Breast epithelium (tissue), 4 donors: ENCODE data around the gene EME2. TPM values are rescaled to one million over a fixed set of nuclear protein-coding genes. Genes with fewer than 3 reads are reported as not detected.

Source experiments
- DNase-seq, 2 donors: peaks; one replicate each; pipeline ENCODE4 v3.0.0-alpha.2; 2019; ENCODE audit warnings: low spot score in 2 of 2
- H3K27ac ChIP-seq, 2 donors: fragments of 200-600 bp; sonication (generic) in 1 of 2; one replicate each; pipeline ENCODE4 v1.5.1; 2016 to 2019; ENCODE audit warnings: mild to moderate bottlenecking in 1 of 2
- H3K27me3 ChIP-seq, 2 donors: fragments of 200-600 bp; sonication (generic) in 1 of 2; one replicate each; pipeline versions ENCODE4 v1.5.1 to v1.6.0; 2017 to 2019; ENCODE audit warnings: control low read depth in 1 of 2, mild to moderate bottlenecking in 1 of 2
- H3K36me3 ChIP-seq: fragments of 200-600 bp; one replicate; pipeline ENCODE4 v1.5.1; 2019
- H3K4me1 ChIP-seq, 2 donors: fragments of 200-600 bp; sonication (generic); one replicate each; pipeline ENCODE4 v1.5.1; 2016 to 2019; ENCODE audit warnings: control low read depth in 1 of 2
- H3K4me3 ChIP-seq, 3 donors: fragments of 200-600 bp; sonication (generic); 1 replicate in 2 of 3; 2 replicates in 1 of 3; pipeline ENCODE4 v1.5.1; 2016 to 2019; ENCODE audit warnings: mild to moderate bottlenecking in 3 of 3, moderate library complexity in 2 of 3
- H3K9me3 ChIP-seq, 2 donors: fragments of 200-600 bp; sonication (generic) in 1 of 2; one replicate each; pipeline ENCODE4 v1.5.1; 2016 to 2019; ENCODE audit warnings: control low read depth in 1 of 2
- POLR2A ChIP-seq: fragments of 450-650 bp; IDR thresholded peaks from one replicate; pipeline ENCODE4 v1.6.1; 2016; ENCODE audit warnings: antibody characterized with exemption, mild to moderate bottlenecking, moderate library complexity
- POLR2AphosphoS5 ChIP-seq, 3 donors: sonication (generic); formaldehyde crosslinking; IDR thresholded peaks; one replicate each; pipeline ENCODE4 v1.6.1; 2017; ENCODE audit warnings: antibody characterized with exemption in 3 of 3
- intact Hi-C: fragments of 100-400 bp; cut with DNase I; formaldehyde crosslinking; loops from one replicate; pipeline ENCODE4 v1.15.1; 2023; ENCODE audit warnings: low total_unique reads
- total RNA-seq, 3 donors: library from RNA; depleted of rRNA; stranded (reverse); fragments of >200 nt; gene quantifications; one replicate each; pipeline ENCODE4 v1.1.0, GENCODE V29; 2016
- TF ChIP-seq, protein P1 (sequence below), 3 donors: fragments of 450-650 bp; IDR thresholded peaks; one replicate each; pipeline ENCODE4 v1.5.1; 2016 to 2017; ENCODE audit warnings: antibody characterized with exemption in 3 of 3, mild to moderate bottlenecking in 3 of 3, moderate library complexity in 3 of 3

The EME2 gene
- total RNA-seq, 3 donors from 2014 or later, result 4.6 to 17.4 (median 14.0) TPM

DNA sequence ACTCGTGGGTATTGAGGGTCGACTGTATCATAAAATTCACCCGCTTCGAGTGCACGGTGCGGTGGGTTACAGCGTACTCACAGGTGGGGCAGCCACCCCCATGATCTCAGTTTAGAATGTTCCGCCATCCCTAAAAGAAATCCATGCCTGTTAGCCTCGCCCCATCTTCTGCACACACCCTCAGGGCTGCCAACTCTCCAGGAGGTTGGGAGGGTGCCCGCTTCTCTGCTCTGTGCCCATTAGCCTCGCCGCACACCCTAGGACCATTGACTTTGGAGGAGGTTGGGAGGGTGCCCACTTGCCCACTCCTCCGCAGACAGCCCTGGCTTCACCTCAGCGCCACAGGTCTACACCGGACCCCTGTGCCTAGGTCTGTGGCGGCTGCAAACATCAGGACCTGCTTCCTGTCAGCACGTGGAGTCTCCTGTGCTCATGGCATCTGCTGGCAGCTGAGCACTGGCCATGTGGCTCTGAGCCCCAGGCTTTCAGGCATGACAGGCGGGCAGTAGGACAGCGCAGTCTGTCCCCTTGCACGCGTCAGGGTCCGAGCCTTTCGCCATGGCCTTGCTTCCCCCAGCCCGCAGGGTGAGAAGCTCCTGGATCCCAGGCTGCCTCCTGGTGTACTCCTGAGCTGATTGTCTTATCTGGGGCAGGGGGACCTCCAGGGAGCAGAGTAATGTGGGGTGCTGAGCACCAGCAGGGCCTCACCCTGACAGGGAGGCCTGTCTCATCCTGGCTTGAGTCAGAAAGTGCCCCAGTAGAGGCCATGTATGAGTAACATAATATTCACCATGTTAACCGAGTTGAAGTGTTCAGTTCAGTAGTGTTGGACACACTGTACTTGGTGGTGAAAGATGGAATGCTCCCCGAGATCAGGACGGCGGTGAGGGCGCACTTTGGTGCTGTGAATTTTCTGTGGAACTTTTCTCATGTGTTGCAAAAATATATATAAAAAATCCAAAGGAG lies 23.2 kb upstream of the EME2 start:
- DNase-seq, result no peak
- Histone ChIP-seq H3K36me3 (no peaks in the 10 kb centered on the region), H3K4me3 (no peak overlapping the region), H3K9me3 (no peaks in the 10 kb centered on the region), H3K4me1 (no peaks in the 10 kb centered on the region), H3K27me3 (no peaks in the 10 kb centered on the region), H3K27ac (no peak overlapping the region)
- intact Hi-C loops, result no loop called here
- no peak for TF ChIP-seq POLR2AphosphoS5 (IDR thresholded peaks at IDR 0.05)

DNA sequence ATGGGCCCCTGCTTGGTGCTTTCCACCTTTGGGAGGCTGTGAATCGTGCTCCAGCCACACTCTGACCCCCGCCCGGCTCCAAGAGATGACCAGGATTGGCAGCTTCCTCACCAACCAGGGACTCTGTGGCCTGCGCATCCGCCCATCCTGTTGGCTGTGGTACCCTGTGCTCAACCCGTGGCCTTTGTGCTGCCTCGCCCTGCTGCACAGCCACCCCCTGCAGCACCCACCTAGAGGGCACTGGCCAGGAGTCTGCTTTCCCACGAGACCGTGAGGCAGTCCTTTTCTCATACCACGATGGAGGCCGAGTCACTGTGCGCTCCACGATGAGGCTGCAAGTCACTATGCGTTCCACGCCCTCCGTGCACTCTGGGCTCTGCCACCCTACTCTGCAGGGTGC lies 20.7 kb upstream of the EME2 start:
- no peak overlapping the region for H3K27ac ChIP-seq
- no peak for DNase-seq
- no peaks in the 10 kb centered on the region for H3K36me3 ChIP-seq
- no peaks in the 10 kb centered on the region for H3K4me1 ChIP-seq
- no peaks in the 10 kb centered on the region for H3K27me3 ChIP-seq
- no peak overlapping the region for H3K4me3 ChIP-seq
- intact Hi-C loops, result no loop called here
- TF ChIP-seq, protein P1, sequence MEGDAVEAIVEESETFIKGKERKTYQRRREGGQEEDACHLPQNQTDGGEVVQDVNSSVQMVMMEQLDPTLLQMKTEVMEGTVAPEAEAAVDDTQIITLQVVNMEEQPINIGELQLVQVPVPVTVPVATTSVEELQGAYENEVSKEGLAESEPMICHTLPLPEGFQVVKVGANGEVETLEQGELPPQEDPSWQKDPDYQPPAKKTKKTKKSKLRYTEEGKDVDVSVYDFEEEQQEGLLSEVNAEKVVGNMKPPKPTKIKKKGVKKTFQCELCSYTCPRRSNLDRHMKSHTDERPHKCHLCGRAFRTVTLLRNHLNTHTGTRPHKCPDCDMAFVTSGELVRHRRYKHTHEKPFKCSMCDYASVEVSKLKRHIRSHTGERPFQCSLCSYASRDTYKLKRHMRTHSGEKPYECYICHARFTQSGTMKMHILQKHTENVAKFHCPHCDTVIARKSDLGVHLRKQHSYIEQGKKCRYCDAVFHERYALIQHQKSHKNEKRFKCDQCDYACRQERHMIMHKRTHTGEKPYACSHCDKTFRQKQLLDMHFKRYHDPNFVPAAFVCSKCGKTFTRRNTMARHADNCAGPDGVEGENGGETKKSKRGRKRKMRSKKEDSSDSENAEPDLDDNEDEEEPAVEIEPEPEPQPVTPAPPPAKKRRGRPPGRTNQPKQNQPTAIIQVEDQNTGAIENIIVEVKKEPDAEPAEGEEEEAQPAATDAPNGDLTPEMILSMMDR (IDR thresholded peaks at IDR 0.05), result no peak
- TF ChIP-seq POLR2AphosphoS5 (IDR thresholded peaks at IDR 0.05), result no peak
- no peak for TF ChIP-seq POLR2A
- H3K9me3 ChIP-seq, result no peaks in the 10 kb centered on the region

DNA sequence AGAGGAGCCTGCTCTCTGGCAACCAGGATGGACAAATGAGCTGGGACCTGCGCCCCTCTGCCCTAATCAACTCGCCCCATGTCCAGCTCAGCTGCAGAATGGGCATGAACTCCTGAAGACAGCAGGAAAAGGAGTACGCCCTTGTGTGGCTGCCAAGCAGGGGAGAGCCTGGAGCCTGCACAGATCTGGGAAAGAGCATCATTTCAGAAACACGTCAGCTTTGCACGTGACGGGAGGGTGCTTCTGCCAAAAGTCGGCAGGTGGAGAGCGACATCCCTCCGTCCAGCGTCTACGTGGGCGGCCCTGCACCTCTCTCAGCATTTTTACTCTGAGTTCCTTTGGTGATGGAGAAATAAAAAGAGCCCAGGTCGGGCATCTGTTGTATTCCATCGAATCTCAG lies 19.8 kb upstream of the EME2 start:
- Histone ChIP-seq H3K36me3 (no peaks in the 10 kb centered on the region), H3K9me3 (no peaks in the 10 kb centered on the region), H3K27me3 (no peaks in the 10 kb centered on the region), H3K4me1 (no peaks in the 10 kb centered on the region), H3K27ac (no peak overlapping the region), H3K4me3 (no peak overlapping the region)
- TF ChIP-seq, protein P1 (IDR thresholded peaks at IDR 0.05), result no peak
- TF ChIP-seq POLR2A, result no peak
- no peak for TF ChIP-seq POLR2AphosphoS5 (IDR thresholded peaks at IDR 0.05)
- DNase-seq, result no peak
- intact Hi-C loops, result no loop called here

DNA sequence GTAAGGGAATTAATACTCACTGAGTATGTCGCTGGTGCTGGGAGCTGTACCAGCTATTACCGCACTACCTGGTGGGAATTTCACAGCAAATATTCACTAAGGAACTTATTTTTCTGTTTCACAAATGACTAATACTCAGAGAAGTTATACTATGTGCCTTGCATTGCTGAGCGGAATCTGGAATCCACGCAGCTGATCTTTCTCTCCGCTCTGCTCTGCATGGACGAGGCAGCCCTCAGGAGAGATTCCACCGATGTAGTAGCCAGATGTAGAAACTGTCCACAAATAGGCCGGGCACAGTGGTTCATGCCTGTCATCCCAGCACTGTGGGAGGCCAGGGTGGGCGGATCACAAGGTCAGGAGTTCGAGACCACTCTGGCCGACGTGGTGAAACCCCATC lies 18.4 kb upstream of the EME2 start:
- H3K36me3 ChIP-seq, result no peaks in the 10 kb centered on the region
- TF ChIP-seq, protein P1 (IDR thresholded peaks at IDR 0.05), result no peak
- TF ChIP-seq POLR2AphosphoS5 (IDR thresholded peaks at IDR 0.05) (no peak), POLR2A (no peak)
- no peaks in the 10 kb centered on the region for H3K9me3 ChIP-seq
- no peak overlapping the region for H3K4me3 ChIP-seq
- intact Hi-C loops, result no loop called here
- H3K27ac ChIP-seq, result no peak overlapping the region
- no peaks in the 10 kb centered on the region for H3K4me1 ChIP-seq
- no peak for DNase-seq
- no peaks in the 10 kb centered on the region for H3K27me3 ChIP-seq

DNA sequence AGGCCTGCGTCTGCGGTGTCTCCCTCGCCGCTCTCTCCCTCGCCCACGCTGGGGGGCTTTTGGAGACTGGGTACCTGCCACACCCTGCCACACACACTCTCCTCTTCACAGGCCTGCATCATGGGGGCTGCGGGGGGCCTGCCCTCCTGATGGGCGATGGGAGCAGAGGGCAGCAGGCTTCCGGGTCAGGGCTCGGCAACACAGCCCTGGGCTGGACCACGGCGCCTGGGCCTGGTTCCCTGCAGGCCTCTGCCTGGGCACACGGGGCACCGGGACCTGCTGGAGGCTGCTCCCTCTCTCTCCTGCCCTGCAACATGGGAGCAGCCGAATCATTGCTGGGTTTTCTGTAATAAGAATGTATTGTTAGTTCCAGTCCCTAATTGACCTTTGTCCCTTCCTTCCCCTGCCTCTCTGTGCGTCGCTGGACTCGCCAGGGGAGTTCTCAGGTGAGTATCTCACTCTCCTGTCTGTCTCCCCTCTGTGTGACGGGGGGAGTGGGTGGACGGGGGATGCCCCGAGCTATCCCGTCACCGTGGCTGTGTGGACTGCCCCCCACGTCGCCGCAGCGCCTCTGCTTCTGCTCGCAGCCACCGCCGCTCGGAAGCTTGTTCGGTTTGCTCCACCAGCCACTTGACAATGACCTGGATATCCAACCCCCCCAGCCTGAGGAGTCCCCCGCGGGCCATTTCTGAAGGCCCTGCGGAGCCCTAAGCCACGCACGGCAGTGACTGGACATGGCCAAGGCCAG lies 14.7 kb upstream of the EME2 start:
- TF ChIP-seq POLR2A (no peak), POLR2AphosphoS5 (IDR thresholded peaks at IDR 0.05) (no peak)
- TF ChIP-seq, protein P1 (IDR thresholded peaks at IDR 0.05), result no peak
- Histone ChIP-seq H3K4me3 (no peak overlapping the region), H3K36me3 (no peaks in the 10 kb centered on the region)

More for the DNA sequence above, 14.7 kb upstream of the EME2 start:
- Histone ChIP-seq H3K27ac (no peak overlapping the region), H3K4me1 (no peaks in the 10 kb centered on the region), H3K9me3 (no peaks in the 10 kb centered on the region), H3K27me3 (no peaks in the 10 kb centered on the region)
- no peak for DNase-seq
- intact Hi-C loops, result no loop called here
